ENCODE data around the gene DLG2. TPM values are rescaled to one million over a fixed set of nuclear protein-coding genes. Genes with fewer than 3 reads are reported as not detected.

Gene DLG2
- total and polyA plus RNA-seq, 12 donors, result 1.0 to 14.8 (median 7.4) TPM

GRCh38 chr11:83625336-83625735 is 2001.8 kb downstream of the DLG2 start:
- no peaks in the 10 kb centered on the region for H3K36me3 ChIP-seq
- no peaks in the 10 kb centered on the region for H3K4me1 ChIP-seq
- intact Hi-C loops (cut with DNase I), result no loop called here
- no peaks in the 10 kb centered on the region for H3K9me3 ChIP-seq
- 88 to 92% methylated on average over 3 of the region's 3 CpGs for WGBS, 2 donors
- no peak overlapping the region for H3K4me3 ChIP-seq
- no peak for ATAC-seq
- no peaks in the 10 kb centered on the region for H3K27me3 ChIP-seq
- no peak for TF ChIP-seq CTCF (IDR thresholded peaks at IDR 0.05)
- no peak for DNase-seq
- H3K27ac ChIP-seq, result no peak overlapping the region

GRCh38 chr11:83617671-83618070 is 2009.5 kb downstream of the DLG2 start:
- Histone ChIP-seq H3K4me1 (no peaks in the 10 kb centered on the region), H3K4me3 (no peak overlapping the region), H3K9me3 (no peaks in the 10 kb centered on the region), H3K27me3 (no peaks in the 10 kb centered on the region), H3K36me3 (no peaks in the 10 kb centered on the region), H3K27ac (no peak overlapping the region)
- no peak for TF ChIP-seq CTCF (IDR thresholded peaks at IDR 0.05)
- DNase-seq, result no peak
- WGBS, 2 donors, result 64 to 69% methylated on average over 1 of the region's 1 CpG
- intact Hi-C loops (cut with DNase I), result no loop called here
- ATAC-seq, result no peak

- DNase-seq, result no peak
Observed at GRCh38 chr11:83613767-83614121, 2013.4 kb downstream of the DLG2 start.

GRCh38 chr11:83612891-83613766 is 2014.0 kb downstream of the DLG2 start:
- WGBS, 2 donors, result 60 to 64% methylated on average over 5 of the region's 5 CpGs
- no peak for DNase-seq

More at GRCh38 chr11:83613767-83614121, 2013.4 kb downstream of the DLG2 start:
- 45 to 56% methylated on average over 2 of the region's 2 CpGs for WGBS, 2 donors
- no peaks in the 10 kb centered on the region for H3K27me3 ChIP-seq
- H3K4me1 ChIP-seq, result peaks cover 0 to 6% (median 0%) of the 10 kb centered on the region in 9 donors
- TF ChIP-seq CTCF (IDR thresholded peaks at IDR 0.05), result no peak
- no peak overlapping the region for H3K4me3 ChIP-seq
- no peak overlapping the region for H3K27ac ChIP-seq
- intact Hi-C loops (cut with DNase I), result no loop called here
- no peaks in the 10 kb centered on the region for H3K36me3 ChIP-seq
- no peaks in the 10 kb centered on the region for H3K9me3 ChIP-seq
- no peak for ATAC-seq

More at GRCh38 chr11:83612891-83613766, 2014.0 kb downstream of the DLG2 start:
- H3K27me3 ChIP-seq, result no peaks in the 10 kb centered on the region
- peaks cover 0 to 6% (median 0%) of the 10 kb centered on the region in 9 donors for H3K4me1 ChIP-seq
- no peak overlapping the region for H3K27ac ChIP-seq
- ATAC-seq, result no peak
- TF ChIP-seq CTCF (IDR thresholded peaks at IDR 0.05), result no peak
- H3K4me3 ChIP-seq, result no peak overlapping the region
- no peaks in the 10 kb centered on the region for H3K9me3 ChIP-seq
- H3K36me3 ChIP-seq, result no peaks in the 10 kb centered on the region
- intact Hi-C loops (cut with DNase I), result no loop called here

Measured in heart right ventricle (tissue), 16 donors.